Measurements from ENCODE around the gene IFNL1. TPM values are rescaled to one million over a fixed set of nuclear protein-coding genes. Genes with fewer than 3 reads are reported as not detected.
A peak's percentile ranks its signal among the peaks of the same experiment; 100 is the strongest.
"Not testable (repeated sequence)": the region's sequence is repeated elsewhere in the genome, so short reads cannot be mapped to it uniquely, and the experiment has no call there.

Gene IFNL1
- not detected in 2 replicates for total RNA-seq

- DNase-seq (ENCODE audit: low read depth) = peak; percentile 8
Observed at GRCh38 chr19:39296055-39296645, at the start of gene IFNL1. TSS of gene IFNL1 (plus strand) at chr19:39296407. CDS start at chr19:39296422, 15 bp downstream.

GRCh38 chr19:39246951-39247669 lies 49.1 kb upstream of the IFNL1 start:
- DNase-seq (ENCODE audit: low read depth) = no peak

- no peak for DNase-seq (ENCODE audit: low read depth)
Observed at GRCh38 chr19:39247701-39248664, 48.2 kb upstream of the IFNL1 start.

GRCh38 chr19:39248806-39249205 lies 47.4 kb upstream of the IFNL1 start, which contains the start of gene IFNL4:
TSS of gene IFNL4 (minus strand) at chr19:39248856.
- no peak for DNase-seq (ENCODE audit: low read depth)

- no peak for DNase-seq (ENCODE audit: low read depth)
Observed at GRCh38 chr19:39251081-39251480, 45.1 kb upstream of the IFNL1 start.

GRCh38 chr19:39251846-39252245 lies 44.4 kb upstream of the IFNL1 start:
- DNase-seq (ENCODE audit: low read depth) = no peak

- no peak for DNase-seq (ENCODE audit: low read depth)
Observed at GRCh38 chr19:39252458-39252857, 43.7 kb upstream of the IFNL1 start.

- DNase-seq (ENCODE audit: low read depth) = no peak
Observed at GRCh38 chr19:39253374-39254149, 42.6 kb upstream of the IFNL1 start.

GRCh38 chr19:39254531-39255345 lies 41.5 kb upstream of the IFNL1 start:
- no peak for DNase-seq (ENCODE audit: low read depth)

- no peak for DNase-seq (ENCODE audit: low read depth)
Observed at GRCh38 chr19:39257227-39257626, 39.0 kb upstream of the IFNL1 start.

- DNase-seq (ENCODE audit: low read depth) = no peak
Observed at GRCh38 chr19:39261704-39262103, 34.5 kb upstream of the IFNL1 start.

GRCh38 chr19:39262496-39262895 lies 33.7 kb upstream of the IFNL1 start:
- no peak for DNase-seq (ENCODE audit: low read depth)

GRCh38 chr19:39263912-39264305 lies 32.3 kb upstream of the IFNL1 start:
- DNase-seq (ENCODE audit: low read depth) = no peak

GRCh38 chr19:39264306-39265290 lies 31.6 kb upstream of the IFNL1 start:
- no peak for DNase-seq (ENCODE audit: low read depth)

GRCh38 chr19:39265321-39265916 lies 30.8 kb upstream of the IFNL1 start:
- no peak for DNase-seq (ENCODE audit: low read depth)

- not testable (repeated sequence) for DNase-seq (ENCODE audit: low read depth)
Observed at GRCh38 chr19:39268085-39268484, 28.1 kb upstream of the IFNL1 start, which contains the start of gene IFNL2. TSS of gene IFNL2 (plus strand) at chr19:39268396. CDS start at chr19:39268569, 173 bp downstream.

- not testable (repeated sequence) for DNase-seq (ENCODE audit: low read depth)
Observed at GRCh38 chr19:39268531-39269223, 27.5 kb upstream of the IFNL1 start.

GRCh38 chr19:39269369-39269768 lies 26.8 kb upstream of the IFNL1 start:
- not testable (repeated sequence) for DNase-seq (ENCODE audit: low read depth)

All from renal cortical epithelial cell (primary cell).